Ascending aorta (tissue), 2 donors: Measurements from ENCODE around the gene SLIT3. TPM values are rescaled to one million over a fixed set of nuclear protein-coding genes. Genes with fewer than 3 reads are reported as not detected.

ENCODE experiments used
- DNase-seq, 2 donors: peaks; one replicate each; pipeline ENCODE4 v3.0.0-alpha.2; 2019; ENCODE audit warnings: low spot score in 2 of 2
- H3K27ac ChIP-seq, 2 donors: fragments of 200-600 bp; sonication (generic); one replicate each; pipeline ENCODE4 v1.5.1; 2016 to 2017; ENCODE audit warnings: mild to moderate bottlenecking in 1 of 2
- H3K27me3 ChIP-seq: fragments of 200-600 bp; sonication (generic); one replicate; pipeline ENCODE4 v1.5.1; 2017
- H3K36me3 ChIP-seq, 2 donors: fragments of 200-600 bp; sonication (generic); one replicate each; pipeline ENCODE4 v1.5.1; 2016
- H3K4me1 ChIP-seq, 2 donors: fragments of 200-600 bp; sonication (generic); one replicate each; pipeline ENCODE4 v1.5.1; 2016 to 2017; ENCODE audit warnings: mild to moderate bottlenecking in 1 of 2
- H3K4me3 ChIP-seq, 2 donors: fragments of 200-600 bp; sonication (generic); one replicate each; pipeline ENCODE4 v1.5.1; 2016 to 2017; ENCODE audit warnings: mild to moderate bottlenecking in 1 of 2
- H3K9me3 ChIP-seq, 2 donors: fragments of 200-600 bp; sonication (generic); one replicate each; pipeline ENCODE4 v1.5.1; 2016
- intact Hi-C: fragments of 100-400 bp; cut with DNase I; formaldehyde crosslinking; loops from one replicate; pipeline ENCODE4 v1.15.1; 2023
- total RNA-seq: library from RNA; depleted of rRNA; stranded (reverse); fragments of >200 nt; gene quantifications from one replicate; pipeline ENCODE4 v1.1.0, GENCODE V29; 2016
- TF ChIP-seq, protein P1 (sequence below), 3 experiments: fragments of 200-600 bp in 2 of 3; fragments of 450-650 bp in 1 of 3; sonication (generic) in 2 of 3; IDR thresholded peaks; one replicate each; pipeline ENCODE4 v1.5.1; 2016 to 2019; ENCODE audit warnings: antibody characterized with exemption in 3 of 3, mild to moderate bottlenecking in 1 of 3, moderate library complexity in 1 of 3

The SLIT3 gene
- total RNA-seq, 1 donor from 2014 or later: 128 TPM

DNA sequence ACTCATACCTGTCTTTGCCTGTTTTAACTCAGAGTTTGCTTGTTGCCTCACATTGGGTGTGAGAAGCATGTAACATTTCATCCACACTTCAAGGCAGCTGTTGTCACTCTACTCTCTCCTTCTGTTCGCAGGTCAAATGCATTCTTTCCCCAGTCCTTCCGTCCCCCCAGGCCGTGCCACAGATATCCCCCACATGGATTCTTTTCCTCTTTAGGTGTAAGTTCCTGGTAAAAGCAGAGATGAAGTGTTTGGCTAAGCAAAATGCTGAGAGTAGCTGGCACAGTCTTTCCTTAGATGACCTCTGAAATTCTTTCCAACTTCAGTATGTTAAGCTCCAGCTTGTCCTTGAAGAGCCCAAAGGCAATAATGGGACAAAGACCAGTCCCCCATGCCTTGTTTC, 328.2 kb downstream of the SLIT3 start:
- H3K36me3 ChIP-seq: no peaks in the 10 kb centered on the region
- DNase-seq: no peak
- TF ChIP-seq, protein P1, sequence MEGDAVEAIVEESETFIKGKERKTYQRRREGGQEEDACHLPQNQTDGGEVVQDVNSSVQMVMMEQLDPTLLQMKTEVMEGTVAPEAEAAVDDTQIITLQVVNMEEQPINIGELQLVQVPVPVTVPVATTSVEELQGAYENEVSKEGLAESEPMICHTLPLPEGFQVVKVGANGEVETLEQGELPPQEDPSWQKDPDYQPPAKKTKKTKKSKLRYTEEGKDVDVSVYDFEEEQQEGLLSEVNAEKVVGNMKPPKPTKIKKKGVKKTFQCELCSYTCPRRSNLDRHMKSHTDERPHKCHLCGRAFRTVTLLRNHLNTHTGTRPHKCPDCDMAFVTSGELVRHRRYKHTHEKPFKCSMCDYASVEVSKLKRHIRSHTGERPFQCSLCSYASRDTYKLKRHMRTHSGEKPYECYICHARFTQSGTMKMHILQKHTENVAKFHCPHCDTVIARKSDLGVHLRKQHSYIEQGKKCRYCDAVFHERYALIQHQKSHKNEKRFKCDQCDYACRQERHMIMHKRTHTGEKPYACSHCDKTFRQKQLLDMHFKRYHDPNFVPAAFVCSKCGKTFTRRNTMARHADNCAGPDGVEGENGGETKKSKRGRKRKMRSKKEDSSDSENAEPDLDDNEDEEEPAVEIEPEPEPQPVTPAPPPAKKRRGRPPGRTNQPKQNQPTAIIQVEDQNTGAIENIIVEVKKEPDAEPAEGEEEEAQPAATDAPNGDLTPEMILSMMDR (IDR thresholded peaks at IDR 0.05): no peak

DNA sequence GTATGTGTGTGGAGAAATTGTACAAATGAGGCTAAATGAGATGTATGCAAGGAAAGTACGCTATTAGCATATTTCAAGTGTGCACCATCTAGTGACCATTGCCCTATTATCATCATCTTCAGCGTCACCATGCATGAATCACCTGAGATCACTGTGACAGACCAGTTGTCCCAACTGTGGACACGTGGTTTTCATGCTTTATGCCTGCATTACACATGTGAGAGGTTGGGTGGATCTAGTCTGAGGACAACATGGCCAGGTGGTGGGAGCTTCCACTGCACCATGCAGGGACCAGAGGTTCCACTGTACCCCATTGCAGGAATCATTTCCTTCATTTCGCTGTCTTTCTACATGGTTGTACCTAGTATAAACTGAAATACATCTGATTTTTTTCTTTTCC, 329.8 kb downstream of the SLIT3 start:
- intact Hi-C loops: no loop called here
- Histone ChIP-seq H3K27me3 (no peaks in the 10 kb centered on the region), H3K4me3 (no peak overlapping the region)

More for the DNA sequence above, 328.2 kb downstream of the SLIT3 start:
- intact Hi-C loops: no loop called here
- Histone ChIP-seq H3K9me3 (no peaks in the 10 kb centered on the region), H3K27me3 (no peaks in the 10 kb centered on the region), H3K4me1 (no peaks in the 10 kb centered on the region), H3K27ac (no peak overlapping the region), H3K4me3 (no peak overlapping the region)

GRCh38 chr5:168969326-168969886, 331.5 kb downstream of the SLIT3 start:
- Histone ChIP-seq H3K4me1 (no peaks in the 10 kb centered on the region), H3K9me3 (no peaks in the 10 kb centered on the region), H3K36me3 (no peaks in the 10 kb centered on the region), H3K4me3 (no peak overlapping the region), H3K27ac (no peak overlapping the region), H3K27me3 (no peaks in the 10 kb centered on the region)
- TF ChIP-seq, protein P1 (IDR thresholded peaks at IDR 0.05): no peak
- intact Hi-C loops: no loop called here
- DNase-seq: no peak

More for the DNA sequence above, 329.8 kb downstream of the SLIT3 start:
- Histone ChIP-seq H3K4me1 (no peaks in the 10 kb centered on the region), H3K9me3 (no peaks in the 10 kb centered on the region), H3K27ac (no peak overlapping the region), H3K36me3 (no peaks in the 10 kb centered on the region)
- DNase-seq: no peak
- TF ChIP-seq, protein P1 (IDR thresholded peaks at IDR 0.05): no peak

DNA sequence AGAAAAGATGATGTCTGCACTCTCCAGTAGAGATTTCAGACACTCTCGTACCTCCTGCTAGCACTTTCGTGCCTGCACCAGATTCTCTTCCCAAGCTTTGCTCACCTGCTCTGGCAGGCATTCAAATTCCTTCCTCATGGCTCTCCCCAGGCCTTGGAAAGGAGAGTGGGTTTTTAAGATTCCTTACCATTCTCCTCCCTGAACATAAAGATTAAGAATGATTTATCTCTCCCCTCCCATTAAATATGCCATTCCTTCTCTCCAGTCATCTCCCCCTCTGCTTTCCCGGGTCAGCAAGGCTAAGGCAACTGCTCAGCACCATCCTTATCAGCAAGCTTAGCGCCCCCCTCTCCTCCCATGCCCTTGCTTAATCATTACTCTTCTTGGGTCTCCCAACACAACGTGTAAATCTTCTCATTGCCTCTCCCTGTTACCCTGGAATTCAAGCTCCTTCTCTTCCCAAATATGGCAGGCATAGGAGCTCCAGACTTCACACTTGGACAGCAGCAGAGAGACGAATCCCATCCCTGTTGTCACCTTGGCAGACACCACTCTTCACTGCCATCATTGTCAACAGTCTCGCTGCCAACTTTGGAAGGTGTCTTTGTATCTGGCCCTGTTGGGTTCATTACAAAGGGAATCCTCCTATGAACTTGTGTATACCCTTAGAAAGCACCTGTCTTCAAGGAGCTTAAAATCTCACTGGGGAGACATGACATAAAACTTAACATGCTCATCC, 332.9 kb downstream of the SLIT3 start:
- TF ChIP-seq, protein P1 (IDR thresholded peaks at IDR 0.05): no peak
- no peak overlapping the region for H3K27ac ChIP-seq
- DNase-seq: peak in 1 of 2 donors; percentile 27
- no peak overlapping the region for H3K4me3 ChIP-seq
- no peaks in the 10 kb centered on the region for H3K9me3 ChIP-seq
- H3K4me1 ChIP-seq: no peaks in the 10 kb centered on the region
- no peaks in the 10 kb centered on the region for H3K27me3 ChIP-seq
- no peaks in the 10 kb centered on the region for H3K36me3 ChIP-seq
- intact Hi-C loops: no loop called here

- TF ChIP-seq, protein P1 (IDR thresholded peaks at IDR 0.05): no peak
- H3K36me3 ChIP-seq: no peaks in the 10 kb centered on the region
- H3K9me3 ChIP-seq: no peaks in the 10 kb centered on the region
- no peak overlapping the region for H3K4me3 ChIP-seq
- no peak overlapping the region for H3K27ac ChIP-seq
- intact Hi-C loops: no loop called here
- H3K4me1 ChIP-seq: no peaks in the 10 kb centered on the region
- H3K27me3 ChIP-seq: no peaks in the 10 kb centered on the region
- peak in 1 of 2 donors; percentile 12 for DNase-seq
Measured at GRCh38 chr5:168965638-168966037, 335.3 kb downstream of the SLIT3 start.
